Liver (tissue), 9 donors: ENCODE results near the gene SPTLC3. TPM values are rescaled to one million over a fixed set of nuclear protein-coding genes. Genes with fewer than 3 reads are reported as not detected.

Source experiments
- DNase-seq: peaks from one replicate; pipeline ENCODE4 v3.0.0-alpha.2; 2017; ENCODE audit warnings: low spot score
- H3K27ac ChIP-seq, 2 donors: one replicate each; pipeline ENCODE4 v1.7.0; 2013; ENCODE audit warnings: inconsistent platforms in 2 of 2, low read length in 2 of 2, control low read depth in 1 of 2, low read depth in 1 of 2, mild to moderate bottlenecking in 1 of 2
- H3K27me3 ChIP-seq, 4 donors: one replicate each; pipeline versions ENCODE4 v1.6.1 to v1.7.0; 2013; ENCODE audit warnings: low read length in 3 of 4, inconsistent platforms in 1 of 4, mild to moderate bottlenecking in 1 of 4, moderate library complexity in 1 of 4; ENCODE audit not compliant: control insufficient read depth in 4 of 4, insufficient read depth in 4 of 4
- H3K36me3 ChIP-seq, 4 donors: one replicate each; pipeline versions ENCODE4 v1.6.1 to v1.7.0; 2013; ENCODE audit warnings: low read length in 3 of 4, mild to moderate bottlenecking in 3 of 4, low read depth in 1 of 4, moderate library complexity in 1 of 4; ENCODE audit not compliant: control insufficient read depth in 4 of 4, insufficient read depth in 3 of 4
- H3K4me1 ChIP-seq, 4 donors: one replicate each; pipeline versions ENCODE4 v1.6.1 to v1.7.0; 2013; ENCODE audit warnings: low read length in 3 of 4, mild to moderate bottlenecking in 3 of 4, moderate library complexity in 1 of 4; ENCODE audit not compliant: control insufficient read depth in 4 of 4, insufficient read depth in 4 of 4
- H3K4me3 ChIP-seq, 3 donors: one replicate each; pipeline versions ENCODE4 v1.6.1 to v1.7.0; 2013; ENCODE audit warnings: low read length in 3 of 3, control low read depth in 1 of 3, low read depth in 1 of 3, mild to moderate bottlenecking in 1 of 3
- H3K9ac ChIP-seq, 2 donors: one replicate each; pipeline ENCODE4 v1.7.0; 2013; ENCODE audit warnings: low read length in 2 of 2, mild to moderate bottlenecking in 2 of 2, moderate library complexity in 2 of 2, control low read depth in 1 of 2, low read depth in 1 of 2
- H3K9me3 ChIP-seq, 4 donors: one replicate each; pipeline versions ENCODE4 v1.6.1 to v1.7.0; 2013; ENCODE audit warnings: low read length in 3 of 4; ENCODE audit not compliant: control insufficient read depth in 4 of 4
- EGR1 ChIP-seq, 2 donors: IDR thresholded peaks; 2 replicates each; pipeline ENCODE4 v1.6.1; 2016 to 2018; ENCODE audit warnings: antibody characterized with exemption in 2 of 2, low read depth in 2 of 2
- FOXA1 ChIP-seq: IDR thresholded peaks from 2 replicates; pipeline ENCODE4 v1.6.1; 2016; ENCODE audit warnings: antibody characterized with exemption
- FOXA2 ChIP-seq: IDR thresholded peaks from 2 replicates; pipeline ENCODE4 v1.6.1; 2016; ENCODE audit warnings: antibody characterized with exemption
- GABPA ChIP-seq, 2 donors: IDR thresholded peaks in 1 of 2; conservative IDR thresholded peaks in 1 of 2; 2 replicates each; pipeline ENCODE4 v1.6.1; 2016; ENCODE audit warnings: antibody characterized with exemption in 2 of 2, mild to moderate bottlenecking in 1 of 2, moderate library complexity in 1 of 2
- HNF4A ChIP-seq, 2 donors: conservative IDR thresholded peaks; 2 replicates each; pipeline ENCODE4 v1.6.1; 2016; ENCODE audit warnings: antibody characterized with exemption in 2 of 2, mild to moderate bottlenecking in 2 of 2
- HNF4G ChIP-seq: IDR thresholded peaks from 2 replicates; pipeline ENCODE4 v1.6.1; 2016; ENCODE audit warnings: antibody characterized with exemption
- JUND ChIP-seq, 2 donors: IDR thresholded peaks; 2 replicates each; pipeline ENCODE4 v1.6.1; 2016; ENCODE audit warnings: antibody characterized with exemption in 2 of 2
- NR2F2 ChIP-seq: IDR thresholded peaks from 2 replicates; pipeline ENCODE4 v1.6.1; 2016; ENCODE audit warnings: antibody characterized with exemption
- RAD21 ChIP-seq, 2 donors: IDR thresholded peaks; 2 replicates each; pipeline ENCODE4 v1.6.1; 2016; ENCODE audit warnings: antibody characterized with exemption in 2 of 2, mild to moderate bottlenecking in 2 of 2
- RXRA ChIP-seq, 2 donors: IDR thresholded peaks; 2 replicates each; pipeline ENCODE4 v1.6.1; 2017 to 2018; ENCODE audit warnings: antibody characterized with exemption in 2 of 2, mild to moderate bottlenecking in 1 of 2
- SP1 ChIP-seq: IDR thresholded peaks from 2 replicates; pipeline ENCODE4 v1.6.1; 2018; ENCODE audit warnings: antibody characterized with exemption, mild to moderate bottlenecking
- TAF1 ChIP-seq: conservative IDR thresholded peaks from 2 replicates; pipeline ENCODE4 v1.6.1; 2016; ENCODE audit warnings: antibody characterized with exemption, mild to moderate bottlenecking
- YY1 ChIP-seq: IDR thresholded peaks from 2 replicates; pipeline ENCODE4 v1.6.1; 2016; ENCODE audit warnings: antibody characterized with exemption, mild to moderate bottlenecking
- WGBS: extraction: QIAGEN DNeasy Blood & Tissue Kit; methylation state at CpG from one replicate; pipeline ENCODE4 v1.1.7; 2013; 5-methylcytosine and 5-hydroxymethylcytosine counted together
- polyA plus RNA-seq, 2 donors: library from polyadenylated mRNA; stranded (reverse) in 1 of 2; unstranded in 1 of 2; fragments of 200-250 nt in 1 of 2; fragments of >200 nt in 1 of 2; fragmentation: Nextera tagmentation in 1 of 2; extraction: Ambion mirVana in 1 of 2; gene quantifications; one replicate each; pipeline versions ENCODE4 v1.2.1 to v1.2.3, GENCODE V29; 2013 to 2015
- total RNA-seq, 2 donors: library from RNA; depleted of rRNA; stranded (reverse); fragments of >200 nt; gene quantifications; one replicate each; pipeline ENCODE4 v1.2.3, GENCODE V29; 2014
- TF ChIP-seq, protein P1 (sequence below): IDR thresholded peaks from 2 replicates; pipeline ENCODE4 v1.6.1; 2016; ENCODE audit warnings: antibody characterized with exemption
- TF ChIP-seq, protein P2 (sequence below): IDR thresholded peaks from 2 replicates; pipeline ENCODE4 v1.6.1; 2016; ENCODE audit warnings: antibody characterized with exemption, mild to moderate bottlenecking
- donor health status: healthy.
- donor health status: healthy.
- donor health status: healthy.
- donor health status: healthy.
- donor health status: healthy.

Gene SPTLC3
- total and polyA plus RNA-seq, 4 donors = 4.2 to 40.9 (median 20.4) TPM

DNA sequence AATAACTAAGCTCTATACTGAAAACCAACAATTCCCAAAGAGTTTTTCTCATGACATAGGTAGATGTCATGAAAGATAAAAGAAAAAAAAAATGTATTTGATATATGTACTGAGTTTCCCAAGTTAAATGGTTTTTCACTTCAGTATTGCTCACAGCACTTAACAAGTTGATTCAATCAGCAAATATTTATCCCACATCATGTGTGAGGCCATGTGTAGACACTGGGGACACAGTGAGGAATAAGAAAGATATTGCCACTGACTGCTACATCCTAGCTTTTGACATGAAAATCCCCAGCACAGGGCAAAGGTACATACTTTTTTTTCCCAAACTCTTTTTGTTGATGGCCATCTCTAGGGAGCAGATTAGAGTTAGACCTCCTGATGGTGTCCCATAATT is 25.3 kb downstream of the SPTLC3 start:
- no peak overlapping the region for H3K4me3 ChIP-seq

DNA sequence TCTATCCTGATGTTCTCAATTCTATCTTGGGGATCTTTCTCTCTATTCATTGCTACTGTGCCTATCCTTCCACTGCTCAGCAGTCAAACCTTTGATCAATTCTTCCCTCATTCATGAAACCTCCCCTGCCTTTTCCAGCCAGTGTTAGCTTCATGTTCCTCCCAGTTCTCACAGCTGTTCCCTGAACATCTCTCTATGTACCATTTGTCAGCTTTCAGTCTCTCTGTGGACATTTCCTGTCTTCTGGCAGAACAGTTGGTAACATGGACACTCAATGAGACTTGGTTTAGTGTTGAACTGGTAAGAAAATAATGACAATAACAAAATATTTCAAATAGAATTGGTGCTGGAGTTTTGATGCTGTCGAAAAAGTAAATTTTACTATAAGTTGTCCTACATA is 26.2 kb downstream of the SPTLC3 start:
- H3K9ac ChIP-seq = no peak overlapping the region
- no peaks in the 10 kb centered on the region for H3K27me3 ChIP-seq
- H3K27ac ChIP-seq = no peak overlapping the region
- no peaks in the 10 kb centered on the region for H3K9me3 ChIP-seq
- no peak for DNase-seq
- WGBS = 95% methylated on average over 1 of the region's 1 CpG
- H3K4me3 ChIP-seq = no peak overlapping the region
- H3K36me3 ChIP-seq = peaks cover 0 to 3% (median 1%) of the 10 kb centered on the region in 4 donors
- TF ChIP-seq HNF4A (conservative IDR thresholded peaks at IDR 0.05) = no peak
- no peak for TF ChIP-seq NR2F2
- no peak for TF ChIP-seq FOXA1
- TF ChIP-seq JUND (IDR thresholded peaks at IDR 0.05) = no peak
- no peak for TF ChIP-seq SP1
- no peak for TF ChIP-seq RXRA (IDR thresholded peaks at IDR 0.05)
- TF ChIP-seq HNF4G = no peak
- no peak for TF ChIP-seq YY1
- TF ChIP-seq GABPA (IDR thresholded peaks at IDR 0.05 in 1 of 2, conservative IDR thresholded peaks at IDR 0.05 in 1 of 2) = no peak
- TF ChIP-seq, protein P1, sequence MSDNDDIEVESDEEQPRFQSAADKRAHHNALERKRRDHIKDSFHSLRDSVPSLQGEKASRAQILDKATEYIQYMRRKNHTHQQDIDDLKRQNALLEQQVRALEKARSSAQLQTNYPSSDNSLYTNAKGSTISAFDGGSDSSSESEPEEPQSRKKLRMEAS = no peak
- TF ChIP-seq RAD21 (IDR thresholded peaks at IDR 0.05) = no peak
- peaks cover 0 to 10% (median 1%) of the 10 kb centered on the region in 4 donors for H3K4me1 ChIP-seq

More for the DNA sequence above, 25.3 kb downstream of the SPTLC3 start:
- Histone ChIP-seq H3K4me1 (peaks cover 0 to 10% (median 1%) of the 10 kb centered on the region in 4 donors), H3K27ac (no peak overlapping the region), H3K9ac (no peak overlapping the region), H3K27me3 (no peaks in the 10 kb centered on the region), H3K36me3 (peaks cover 0 to 3% (median 1%) of the 10 kb centered on the region in 4 donors), H3K9me3 (no peaks in the 10 kb centered on the region)
- no peak for DNase-seq
- TF ChIP-seq RAD21 (IDR thresholded peaks at IDR 0.05) (no peak), SP1 (no peak), FOXA1 (no peak), TAF1 (no peak), RXRA (IDR thresholded peaks at IDR 0.05) (no peak), FOXA2 (no peak), EGR1 (IDR thresholded peaks at IDR 0.05; ENCODE audit: low read depth in 2 of 2) (no peak), YY1 (no peak), JUND (IDR thresholded peaks at IDR 0.05) (no peak), HNF4A (conservative IDR thresholded peaks at IDR 0.05) (no peak)
- TF ChIP-seq, protein P2, sequence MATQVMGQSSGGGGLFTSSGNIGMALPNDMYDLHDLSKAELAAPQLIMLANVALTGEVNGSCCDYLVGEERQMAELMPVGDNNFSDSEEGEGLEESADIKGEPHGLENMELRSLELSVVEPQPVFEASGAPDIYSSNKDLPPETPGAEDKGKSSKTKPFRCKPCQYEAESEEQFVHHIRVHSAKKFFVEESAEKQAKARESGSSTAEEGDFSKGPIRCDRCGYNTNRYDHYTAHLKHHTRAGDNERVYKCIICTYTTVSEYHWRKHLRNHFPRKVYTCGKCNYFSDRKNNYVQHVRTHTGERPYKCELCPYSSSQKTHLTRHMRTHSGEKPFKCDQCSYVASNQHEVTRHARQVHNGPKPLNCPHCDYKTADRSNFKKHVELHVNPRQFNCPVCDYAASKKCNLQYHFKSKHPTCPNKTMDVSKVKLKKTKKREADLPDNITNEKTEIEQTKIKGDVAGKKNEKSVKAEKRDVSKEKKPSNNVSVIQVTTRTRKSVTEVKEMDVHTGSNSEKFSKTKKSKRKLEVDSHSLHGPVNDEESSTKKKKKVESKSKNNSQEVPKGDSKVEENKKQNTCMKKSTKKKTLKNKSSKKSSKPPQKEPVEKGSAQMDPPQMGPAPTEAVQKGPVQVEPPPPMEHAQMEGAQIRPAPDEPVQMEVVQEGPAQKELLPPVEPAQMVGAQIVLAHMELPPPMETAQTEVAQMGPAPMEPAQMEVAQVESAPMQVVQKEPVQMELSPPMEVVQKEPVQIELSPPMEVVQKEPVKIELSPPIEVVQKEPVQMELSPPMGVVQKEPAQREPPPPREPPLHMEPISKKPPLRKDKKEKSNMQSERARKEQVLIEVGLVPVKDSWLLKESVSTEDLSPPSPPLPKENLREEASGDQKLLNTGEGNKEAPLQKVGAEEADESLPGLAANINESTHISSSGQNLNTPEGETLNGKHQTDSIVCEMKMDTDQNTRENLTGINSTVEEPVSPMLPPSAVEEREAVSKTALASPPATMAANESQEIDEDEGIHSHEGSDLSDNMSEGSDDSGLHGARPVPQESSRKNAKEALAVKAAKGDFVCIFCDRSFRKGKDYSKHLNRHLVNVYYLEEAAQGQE = no peak
- TF ChIP-seq, protein P1 = no peak
